Uterus (tissue), 2 donors: Measurements from ENCODE around the gene GBE1.

ENCODE experiments used
- POLR2A ChIP-seq, 2 donors: fragments of 450-650 bp; IDR thresholded peaks; one replicate each; pipeline ENCODE4 v1.6.1; 2016; ENCODE audit warnings: antibody characterized with exemption in 2 of 2, mild to moderate bottlenecking in 1 of 2, moderate library complexity in 1 of 2
- TF ChIP-seq, protein P1 (sequence below), 4 experiments: fragments of 200-600 bp in 2 of 4; fragments of 450-650 bp in 2 of 4; sonication (generic) in 2 of 4; IDR thresholded peaks; one replicate each; pipeline ENCODE4 v1.5.1; 2016 to 2019; ENCODE audit warnings: antibody characterized with exemption in 4 of 4, mild to moderate bottlenecking in 2 of 4, moderate library complexity in 1 of 4

GRCh38 chr3:81463781-81464180 is 297.7 kb downstream of the GBE1 start:
- TF ChIP-seq, protein P1, sequence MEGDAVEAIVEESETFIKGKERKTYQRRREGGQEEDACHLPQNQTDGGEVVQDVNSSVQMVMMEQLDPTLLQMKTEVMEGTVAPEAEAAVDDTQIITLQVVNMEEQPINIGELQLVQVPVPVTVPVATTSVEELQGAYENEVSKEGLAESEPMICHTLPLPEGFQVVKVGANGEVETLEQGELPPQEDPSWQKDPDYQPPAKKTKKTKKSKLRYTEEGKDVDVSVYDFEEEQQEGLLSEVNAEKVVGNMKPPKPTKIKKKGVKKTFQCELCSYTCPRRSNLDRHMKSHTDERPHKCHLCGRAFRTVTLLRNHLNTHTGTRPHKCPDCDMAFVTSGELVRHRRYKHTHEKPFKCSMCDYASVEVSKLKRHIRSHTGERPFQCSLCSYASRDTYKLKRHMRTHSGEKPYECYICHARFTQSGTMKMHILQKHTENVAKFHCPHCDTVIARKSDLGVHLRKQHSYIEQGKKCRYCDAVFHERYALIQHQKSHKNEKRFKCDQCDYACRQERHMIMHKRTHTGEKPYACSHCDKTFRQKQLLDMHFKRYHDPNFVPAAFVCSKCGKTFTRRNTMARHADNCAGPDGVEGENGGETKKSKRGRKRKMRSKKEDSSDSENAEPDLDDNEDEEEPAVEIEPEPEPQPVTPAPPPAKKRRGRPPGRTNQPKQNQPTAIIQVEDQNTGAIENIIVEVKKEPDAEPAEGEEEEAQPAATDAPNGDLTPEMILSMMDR (IDR thresholded peaks at IDR 0.05) = no peak
- no peak for TF ChIP-seq POLR2A (IDR thresholded peaks at IDR 0.05)
